ENCODE data around the gene DUSP16.
"Not testable (repeated sequence)": the region's sequence is repeated elsewhere in the genome, so short reads cannot be mapped to it uniquely, and the experiment has no call there.

DUSP16 gene

GRCh38 chr12:12586879-12587675 lies 24.4 kb upstream of the DUSP16 start:
- no peak overlapping the region for H3K27ac ChIP-seq
- no peaks in the 10 kb centered on the region for H3K27me3 ChIP-seq (ENCODE audit: insufficient read depth, low read depth, severe bottlenecking)
- no peak for TF ChIP-seq CTCF (IDR thresholded peaks at IDR 0.05; ENCODE audit: low read depth, low read length)
- no peak for DNase-seq
- no peak overlapping the region for H3K4me3 ChIP-seq (ENCODE audit: low read depth, low read length)
- no peaks in the 10 kb centered on the region for H3K36me3 ChIP-seq
- no peaks in the 10 kb centered on the region for H3K9me3 ChIP-seq (ENCODE audit: severe bottlenecking)

DNA sequence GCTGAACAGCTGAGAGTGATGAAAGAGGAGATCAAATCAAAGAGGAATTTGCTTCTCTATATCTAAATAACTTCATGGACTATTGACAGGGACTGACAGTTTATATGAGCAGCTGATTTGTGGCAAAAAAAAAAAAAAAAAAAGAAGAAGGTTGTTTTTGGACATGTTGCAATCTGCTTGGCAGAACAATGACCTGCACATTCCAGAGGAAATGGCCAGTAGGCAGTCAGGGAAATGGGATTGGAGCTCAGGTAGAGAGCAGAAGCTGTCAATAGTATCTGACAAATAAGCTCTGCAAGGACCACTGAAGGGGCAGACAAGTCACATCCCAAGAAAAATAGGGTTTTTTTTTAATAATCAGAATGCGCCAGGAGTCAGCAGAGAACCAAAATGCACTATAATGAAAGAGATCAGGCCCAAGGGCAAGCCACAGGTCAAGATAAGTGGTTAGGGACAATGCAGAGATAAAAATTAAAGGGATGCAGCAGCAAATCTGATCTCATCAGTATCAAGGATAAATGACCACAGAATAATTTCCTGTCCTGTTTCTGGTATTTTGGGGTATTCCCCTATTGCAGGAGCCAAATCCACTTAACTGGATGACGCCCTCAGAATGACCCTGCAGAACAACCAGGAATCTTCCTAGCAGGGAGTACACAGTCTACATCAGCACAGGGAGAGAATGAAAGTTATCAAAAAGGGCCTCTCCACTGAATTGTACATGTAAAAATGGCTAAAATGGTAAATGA lies 22.6 kb upstream of the DUSP16 start:
- no peak overlapping the region for H3K4me3 ChIP-seq (ENCODE audit: low read depth, low read length)
- no peaks in the 10 kb centered on the region for H3K27me3 ChIP-seq (ENCODE audit: insufficient read depth, low read depth, severe bottlenecking)
- no peaks in the 10 kb centered on the region for H3K36me3 ChIP-seq
- no peak overlapping the region for H3K27ac ChIP-seq
- DNase-seq: no peak
- no peaks in the 10 kb centered on the region for H3K9me3 ChIP-seq (ENCODE audit: severe bottlenecking)
- no peak for TF ChIP-seq CTCF (IDR thresholded peaks at IDR 0.05; ENCODE audit: low read depth, low read length)

- Histone ChIP-seq H3K36me3 (no peaks in the 10 kb centered on the region), H3K4me3 (ENCODE audit: low read depth, low read length) (no peak overlapping the region), H3K27me3 (ENCODE audit: insufficient read depth, low read depth, severe bottlenecking) (no peaks in the 10 kb centered on the region), H3K9me3 (ENCODE audit: severe bottlenecking) (no peaks in the 10 kb centered on the region), H3K27ac (no peak overlapping the region)
- TF ChIP-seq CTCF (IDR thresholded peaks at IDR 0.05; ENCODE audit: low read depth, low read length): no peak
- no peak for DNase-seq
These were observed 21.0 kb upstream of the DUSP16 start for GRCh38 chr12:12583510-12584178.

DNA sequence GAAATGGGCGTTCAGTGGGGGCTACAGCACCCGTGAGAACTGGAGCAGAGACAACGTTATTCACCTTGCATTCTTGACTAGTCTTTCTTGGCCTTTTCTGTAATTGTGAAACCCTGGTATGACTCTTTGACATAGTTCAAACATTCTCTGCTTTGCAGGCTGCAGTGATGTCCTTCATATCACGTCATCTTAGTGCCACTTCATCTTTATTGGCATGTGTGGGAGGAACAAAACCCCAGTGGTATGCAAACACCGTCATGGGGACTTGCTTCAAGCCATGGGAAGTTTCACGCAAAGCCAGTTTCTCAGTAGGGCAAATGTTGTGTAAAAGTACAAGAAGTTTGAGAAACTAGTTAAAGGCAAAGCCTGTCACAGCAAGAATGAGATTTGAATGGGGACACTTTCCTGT lies 20.2 kb upstream of the DUSP16 start:
- Histone ChIP-seq H3K4me3 (ENCODE audit: low read depth, low read length) (no peak overlapping the region), H3K9me3 (ENCODE audit: severe bottlenecking) (no peaks in the 10 kb centered on the region), H3K27ac (no peak overlapping the region), H3K36me3 (no peaks in the 10 kb centered on the region), H3K27me3 (ENCODE audit: insufficient read depth, low read depth, severe bottlenecking) (no peaks in the 10 kb centered on the region)
- no peak for DNase-seq
- no peak for TF ChIP-seq CTCF (IDR thresholded peaks at IDR 0.05; ENCODE audit: low read depth, low read length)

GRCh38 chr12:12582193-12582881 lies 19.7 kb upstream of the DUSP16 start:
- H3K36me3 ChIP-seq: no peaks in the 10 kb centered on the region
- TF ChIP-seq CTCF (IDR thresholded peaks at IDR 0.05; ENCODE audit: low read depth, low read length): no peak
- no peak for DNase-seq

GRCh38 chr12:12580716-12581115 lies 18.1 kb upstream of the DUSP16 start:
- not testable (repeated sequence) for H3K27me3 ChIP-seq (ENCODE audit: insufficient read depth, low read depth, severe bottlenecking); H3K27ac ChIP-seq; H3K36me3 ChIP-seq; H3K9me3 ChIP-seq (ENCODE audit: severe bottlenecking); DNase-seq; H3K4me3 ChIP-seq (ENCODE audit: low read depth, low read length)

More at GRCh38 chr12:12582193-12582881, 19.7 kb upstream of the DUSP16 start:
- Histone ChIP-seq H3K27ac (no peak overlapping the region), H3K27me3 (ENCODE audit: insufficient read depth, low read depth, severe bottlenecking) (no peaks in the 10 kb centered on the region), H3K9me3 (ENCODE audit: severe bottlenecking) (no peaks in the 10 kb centered on the region), H3K4me3 (ENCODE audit: low read depth, low read length) (no peak overlapping the region)

Data from WERI-Rb-1 (cell line).